ENCODE measurements around the gene NOC4L.

NOC4L gene

DNA sequence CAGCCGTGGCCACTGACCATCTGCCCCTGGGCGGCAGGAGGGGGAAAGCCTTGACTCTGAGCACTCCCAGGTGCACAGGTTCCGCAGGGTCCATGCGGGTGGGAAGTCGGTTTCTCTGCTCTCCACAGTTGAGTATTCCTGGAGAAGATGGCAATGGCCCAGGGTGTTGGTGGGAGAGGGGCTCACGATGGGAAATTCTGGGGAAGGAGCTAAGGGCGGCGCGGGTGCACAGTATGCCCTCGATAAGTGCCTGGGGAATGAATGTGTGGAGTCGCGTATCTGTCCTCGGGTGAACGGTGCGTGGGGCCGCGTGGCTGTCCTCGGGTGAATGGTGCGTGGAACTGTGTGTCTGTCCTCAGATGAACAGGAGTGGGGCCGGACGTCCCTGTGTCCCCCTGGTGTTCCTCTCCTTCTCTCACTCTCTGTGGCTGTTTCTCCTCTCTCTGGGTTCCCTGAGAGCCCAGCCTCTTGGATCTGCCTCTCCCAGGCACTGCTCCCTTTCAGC, 38.0 kb downstream of the NOC4L start:
- H3K9ac ChIP-seq (ENCODE audit: low read length): no peak overlapping the region
- H3K27me3 ChIP-seq (replicated peaks; ENCODE audit: control insufficient read depth, insufficient read depth, low read length): peaks cover 56% of the 10 kb centered on the region
- H3K4me3 ChIP-seq (ENCODE audit: low read length): no peak overlapping the region
- DNase-seq (ENCODE audit: low read depth): no peak
- H3K36me3 ChIP-seq (ENCODE audit: control insufficient read depth, insufficient read depth, low read length, severe bottlenecking): no peaks in the 10 kb centered on the region
- H3K4me1 ChIP-seq (ENCODE audit: control insufficient read depth, insufficient read depth, low read length): no peaks in the 10 kb centered on the region
- no peaks in the 10 kb centered on the region for H3K9me3 ChIP-seq (ENCODE audit: control insufficient read depth, low read length)

DNA sequence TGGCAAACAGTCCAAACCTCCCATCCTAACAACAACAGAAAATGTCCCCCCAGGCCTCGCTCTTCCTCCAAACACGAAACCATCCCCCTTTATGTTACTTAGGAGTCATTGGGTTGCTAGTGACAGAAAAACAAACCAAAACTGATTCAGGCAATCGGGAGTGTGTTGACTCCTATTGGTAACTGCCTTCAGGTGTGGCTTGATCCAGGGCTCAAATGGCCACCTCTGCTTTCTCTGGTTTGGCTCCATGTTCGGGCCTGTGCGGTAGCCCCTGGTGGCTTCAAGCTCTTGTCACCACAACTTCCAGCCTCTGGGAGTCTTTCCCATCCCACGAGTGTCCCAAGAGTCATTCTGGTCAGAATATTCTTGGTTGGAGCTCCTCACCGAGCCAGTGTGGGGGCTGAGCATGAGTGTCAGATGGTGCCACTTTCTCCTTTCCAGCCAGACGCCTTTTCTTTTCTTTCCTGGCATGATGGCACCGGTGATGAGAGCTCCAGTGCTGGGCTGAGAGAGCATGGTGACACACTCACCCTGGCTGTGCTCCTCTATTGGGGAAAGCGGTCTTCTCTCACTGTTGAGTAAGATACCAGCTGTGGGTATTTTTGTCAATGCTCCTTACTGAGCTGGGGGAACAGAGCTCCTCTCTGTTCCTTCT, 38.6 kb downstream of the NOC4L start:
- no peak overlapping the region for H3K4me3 ChIP-seq (ENCODE audit: low read length)

DNA sequence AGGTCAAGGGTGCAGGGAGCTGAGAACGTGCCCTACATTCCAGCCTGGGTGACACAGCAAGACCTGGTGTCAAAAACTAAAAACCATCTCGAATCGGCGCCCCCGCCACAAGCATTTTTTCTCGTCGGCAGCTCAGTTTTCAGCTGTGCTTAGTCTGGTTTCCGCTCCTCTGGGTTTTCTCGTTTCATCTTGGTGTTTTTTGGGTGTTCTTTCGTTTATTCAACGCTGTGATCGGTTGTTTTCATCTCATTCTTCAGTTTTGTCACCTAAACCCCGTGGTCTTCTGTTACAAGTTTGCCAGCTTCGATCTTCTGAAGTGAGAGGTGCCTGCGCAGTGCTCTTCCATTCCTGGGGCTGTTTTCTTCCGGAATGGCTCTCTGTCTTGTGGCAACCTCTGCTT, 41.4 kb downstream of the NOC4L start:
- Histone ChIP-seq H3K36me3 (ENCODE audit: control insufficient read depth, insufficient read depth, low read length, severe bottlenecking) (no peaks in the 10 kb centered on the region), H3K4me3 (ENCODE audit: low read length) (no peak overlapping the region), H3K9ac (ENCODE audit: low read length) (no peak overlapping the region), H3K4me1 (ENCODE audit: control insufficient read depth, insufficient read depth, low read length) (peaks cover 5% of the 10 kb centered on the region), H3K9me3 (ENCODE audit: control insufficient read depth, low read length) (no peaks in the 10 kb centered on the region), H3K27me3 (replicated peaks; ENCODE audit: control insufficient read depth, insufficient read depth, low read length) (peaks cover 37% of the 10 kb centered on the region)
- no peak for DNase-seq (ENCODE audit: low read depth)

More for the DNA sequence above, 38.6 kb downstream of the NOC4L start:
- no peak overlapping the region for H3K9ac ChIP-seq (ENCODE audit: low read length)
- H3K27me3 ChIP-seq (replicated peaks; ENCODE audit: control insufficient read depth, insufficient read depth, low read length): peaks cover 54% of the 10 kb centered on the region
- no peaks in the 10 kb centered on the region for H3K36me3 ChIP-seq (ENCODE audit: control insufficient read depth, insufficient read depth, low read length, severe bottlenecking)
- DNase-seq (ENCODE audit: low read depth): no peak
- no peaks in the 10 kb centered on the region for H3K9me3 ChIP-seq (ENCODE audit: control insufficient read depth, low read length)
- H3K4me1 ChIP-seq (ENCODE audit: control insufficient read depth, insufficient read depth, low read length): no peaks in the 10 kb centered on the region

DNA sequence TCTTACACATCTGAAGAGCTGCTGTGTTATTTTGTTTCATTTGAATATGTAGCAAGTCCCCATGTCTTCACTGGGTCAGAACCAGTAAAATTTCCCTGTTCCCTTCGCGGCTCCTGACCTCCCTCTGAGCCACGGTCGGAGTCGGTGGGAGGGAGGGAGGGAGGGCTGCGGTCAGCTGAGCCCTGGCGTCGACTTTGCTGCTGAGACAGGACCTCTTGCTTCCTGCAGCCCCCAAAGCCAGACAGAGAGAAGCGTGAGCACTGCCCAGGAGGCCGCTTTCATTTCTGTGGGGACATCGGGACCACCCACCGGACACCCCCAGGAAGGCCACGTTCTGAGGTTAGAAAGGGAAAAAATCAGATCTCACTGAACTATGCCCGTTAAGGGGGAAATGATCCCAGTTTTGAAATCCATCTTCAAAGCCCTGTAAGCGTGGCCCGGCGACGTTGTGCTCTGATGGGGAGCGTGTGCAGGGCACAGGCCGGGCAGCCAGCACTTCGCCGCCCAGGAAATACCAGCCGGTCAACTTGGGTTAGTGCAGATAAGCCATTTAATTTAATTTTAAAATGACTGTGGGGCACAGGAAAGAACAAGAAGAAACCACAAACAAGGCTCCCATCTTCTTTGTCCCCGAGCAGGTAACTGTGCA, 42.1 kb downstream of the NOC4L start:
- Histone ChIP-seq H3K4me1 (ENCODE audit: control insufficient read depth, insufficient read depth, low read length) (peaks cover 5% of the 10 kb centered on the region), H3K27me3 (replicated peaks; ENCODE audit: control insufficient read depth, insufficient read depth, low read length) (peaks cover 34% of the 10 kb centered on the region), H3K9me3 (ENCODE audit: control insufficient read depth, low read length) (no peaks in the 10 kb centered on the region), H3K9ac (ENCODE audit: low read length) (no peak overlapping the region), H3K36me3 (ENCODE audit: control insufficient read depth, insufficient read depth, low read length, severe bottlenecking) (no peaks in the 10 kb centered on the region), H3K4me3 (ENCODE audit: low read length) (no peak overlapping the region)
- no peak for DNase-seq (ENCODE audit: low read depth)

DNA sequence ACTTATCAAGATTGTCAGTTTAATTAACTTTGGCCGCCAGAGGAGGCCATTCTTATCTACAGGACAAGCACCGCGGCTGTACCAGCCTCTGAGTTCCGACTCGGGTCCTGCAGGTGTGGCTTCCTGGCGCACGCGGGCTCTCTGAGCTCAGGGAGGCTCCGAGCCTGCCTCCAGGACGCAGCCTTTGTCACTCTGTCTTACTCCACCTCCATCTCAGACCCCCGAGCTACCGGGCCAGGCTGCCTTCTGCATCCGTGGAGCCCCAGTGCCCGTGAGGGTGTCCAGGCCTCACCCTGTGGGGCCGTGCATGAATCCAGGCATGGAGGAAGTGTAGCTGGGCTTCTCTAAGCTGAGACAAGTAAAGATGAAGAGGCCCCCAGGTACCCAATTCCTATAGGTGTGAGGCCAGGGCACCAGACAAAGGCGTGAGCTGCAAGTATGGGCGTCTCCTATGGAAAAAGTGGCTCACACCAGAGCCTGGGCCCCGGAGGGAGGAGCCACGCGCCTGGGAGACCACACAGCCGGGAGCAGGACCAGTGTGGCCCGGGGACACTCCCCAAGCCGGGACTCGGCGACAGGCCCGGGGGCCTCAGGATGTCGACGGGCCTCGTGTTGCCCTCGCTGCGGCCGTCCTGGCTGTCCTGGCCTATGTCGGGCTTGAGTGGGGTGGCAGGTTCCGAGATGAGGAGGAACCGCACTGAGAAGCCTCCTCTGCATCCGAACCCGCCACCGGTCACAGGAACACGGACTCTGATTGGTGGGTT, 42.8 kb downstream of the NOC4L start:
- Histone ChIP-seq H3K27me3 (replicated peaks; ENCODE audit: control insufficient read depth, insufficient read depth, low read length) (peaks cover 34% of the 10 kb centered on the region), H3K36me3 (ENCODE audit: control insufficient read depth, insufficient read depth, low read length, severe bottlenecking) (no peaks in the 10 kb centered on the region), H3K4me1 (ENCODE audit: control insufficient read depth, insufficient read depth, low read length) (peaks cover 5% of the 10 kb centered on the region), H3K9me3 (ENCODE audit: control insufficient read depth, low read length) (no peaks in the 10 kb centered on the region), H3K4me3 (ENCODE audit: low read length) (no peak overlapping the region), H3K9ac (ENCODE audit: low read length) (no peak overlapping the region)
- no peak for DNase-seq (ENCODE audit: low read depth)

DNA sequence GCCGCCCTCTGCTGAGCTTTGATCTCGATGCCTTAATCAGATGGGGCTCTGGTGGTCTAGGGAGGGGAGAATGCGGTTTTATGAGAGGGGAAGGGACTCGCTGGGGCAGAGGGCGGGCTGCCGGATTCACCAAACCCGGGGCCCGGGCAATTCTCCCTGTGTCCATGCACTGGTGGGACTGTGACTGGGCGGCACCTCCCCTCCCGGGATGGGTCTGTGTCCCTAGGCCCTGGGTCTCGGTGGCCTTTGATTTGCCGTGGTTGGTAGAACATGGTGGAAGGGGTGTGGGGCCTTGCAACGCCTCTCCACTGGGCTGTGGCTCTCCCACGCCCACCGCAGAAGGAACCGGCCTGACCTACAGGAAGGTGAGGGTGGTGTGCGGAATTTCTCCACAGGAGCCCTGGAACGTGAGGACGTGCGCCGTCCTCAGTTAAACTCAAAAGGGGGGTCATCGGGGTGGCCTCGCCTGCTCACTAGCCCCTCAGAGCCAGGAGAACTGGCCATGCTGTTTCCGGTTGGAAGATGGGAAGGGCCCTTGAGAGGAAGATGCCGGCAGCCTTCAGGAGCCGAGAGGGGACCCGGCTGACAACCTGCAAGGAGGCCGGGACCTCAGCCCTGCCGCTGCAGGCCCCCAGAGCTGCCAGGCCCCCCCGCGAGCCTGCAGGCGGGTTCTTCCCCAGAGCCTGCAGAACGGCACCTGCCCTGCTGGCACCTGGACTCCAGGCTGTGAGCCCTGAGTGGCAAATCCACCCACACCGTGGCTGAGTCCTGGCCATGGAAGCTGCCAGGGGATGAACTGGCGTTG, 43.6 kb downstream of the NOC4L start:
- H3K4me3 ChIP-seq (ENCODE audit: low read length): no peak overlapping the region

DNA sequence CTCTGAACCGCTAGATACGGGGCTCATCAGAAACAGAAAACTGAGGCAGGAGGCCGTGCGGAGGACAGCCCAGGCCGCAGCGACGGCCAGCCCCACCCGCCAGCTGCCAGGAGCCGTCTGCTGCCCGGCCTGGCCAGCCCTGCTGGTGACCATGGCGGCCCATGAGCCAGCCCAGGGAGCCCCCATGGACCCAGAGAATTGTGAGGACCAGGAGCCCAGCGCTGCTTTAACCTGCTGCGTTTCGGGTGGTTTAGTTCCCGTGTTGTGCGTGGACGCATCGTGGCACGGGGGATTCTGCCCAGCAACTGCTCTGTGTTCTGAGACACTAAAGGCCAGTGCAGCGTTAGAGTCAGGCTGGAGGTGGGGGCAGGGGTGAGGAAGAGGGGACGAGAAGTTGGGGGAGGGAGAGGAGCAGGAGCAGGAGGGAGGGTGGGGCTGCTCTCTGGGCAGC, 44.2 kb downstream of the NOC4L start:
- peaks cover 5% of the 10 kb centered on the region for H3K9me3 ChIP-seq (ENCODE audit: control insufficient read depth, low read length)
- no peak overlapping the region for H3K4me3 ChIP-seq (ENCODE audit: low read length)
- H3K9ac ChIP-seq (ENCODE audit: low read length): no peak overlapping the region
- DNase-seq (ENCODE audit: low read depth): no peak
- H3K36me3 ChIP-seq (ENCODE audit: control insufficient read depth, insufficient read depth, low read length, severe bottlenecking): no peaks in the 10 kb centered on the region
- H3K27me3 ChIP-seq (replicated peaks; ENCODE audit: control insufficient read depth, insufficient read depth, low read length): peaks cover 25% of the 10 kb centered on the region
- peaks cover 5% of the 10 kb centered on the region for H3K4me1 ChIP-seq (ENCODE audit: control insufficient read depth, insufficient read depth, low read length)

More for the DNA sequence above, 43.6 kb downstream of the NOC4L start:
- no peaks in the 10 kb centered on the region for H3K36me3 ChIP-seq (ENCODE audit: control insufficient read depth, insufficient read depth, low read length, severe bottlenecking)
- H3K9ac ChIP-seq (ENCODE audit: low read length): no peak overlapping the region
- H3K4me1 ChIP-seq (ENCODE audit: control insufficient read depth, insufficient read depth, low read length): peaks cover 5% of the 10 kb centered on the region
- H3K9me3 ChIP-seq (ENCODE audit: control insufficient read depth, low read length): no peaks in the 10 kb centered on the region
- peaks cover 26% of the 10 kb centered on the region for H3K27me3 ChIP-seq (replicated peaks; ENCODE audit: control insufficient read depth, insufficient read depth, low read length)
- DNase-seq (ENCODE audit: low read depth): no peak

DNA sequence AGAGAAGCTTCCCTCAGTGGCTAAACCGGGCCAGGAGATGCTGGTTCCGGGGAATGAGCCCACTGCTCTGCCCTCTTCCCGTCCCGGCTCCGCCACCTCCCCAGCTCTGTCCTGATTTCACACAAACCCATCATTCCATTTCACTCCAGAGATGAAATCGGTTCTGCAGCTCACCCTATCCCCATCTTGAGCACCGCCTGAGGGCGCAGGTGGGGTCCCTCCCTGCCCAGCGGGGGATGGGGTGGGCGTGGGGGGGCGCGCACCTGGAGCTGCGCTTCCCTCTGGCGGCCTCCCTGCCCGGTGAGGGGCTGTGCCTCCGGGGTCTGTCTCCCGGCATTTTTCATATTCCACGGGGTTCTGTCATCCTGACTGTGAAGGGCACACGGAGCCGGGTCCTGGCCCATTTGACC, 44.7 kb downstream of the NOC4L start:
- H3K27me3 ChIP-seq (replicated peaks; ENCODE audit: control insufficient read depth, insufficient read depth, low read length): peaks cover 26% of the 10 kb centered on the region
- H3K9ac ChIP-seq (ENCODE audit: low read length): peak overlapping the region; percentile 75
- H3K4me1 ChIP-seq (ENCODE audit: control insufficient read depth, insufficient read depth, low read length): peaks cover 5% of the 10 kb centered on the region
- peak overlapping the region; percentile 79 for H3K4me3 ChIP-seq (ENCODE audit: low read length)
- H3K36me3 ChIP-seq (ENCODE audit: control insufficient read depth, insufficient read depth, low read length, severe bottlenecking): no peaks in the 10 kb centered on the region
- peaks cover 10% of the 10 kb centered on the region for H3K9me3 ChIP-seq (ENCODE audit: control insufficient read depth, low read length)
- DNase-seq (ENCODE audit: low read depth): no peak

DNA sequence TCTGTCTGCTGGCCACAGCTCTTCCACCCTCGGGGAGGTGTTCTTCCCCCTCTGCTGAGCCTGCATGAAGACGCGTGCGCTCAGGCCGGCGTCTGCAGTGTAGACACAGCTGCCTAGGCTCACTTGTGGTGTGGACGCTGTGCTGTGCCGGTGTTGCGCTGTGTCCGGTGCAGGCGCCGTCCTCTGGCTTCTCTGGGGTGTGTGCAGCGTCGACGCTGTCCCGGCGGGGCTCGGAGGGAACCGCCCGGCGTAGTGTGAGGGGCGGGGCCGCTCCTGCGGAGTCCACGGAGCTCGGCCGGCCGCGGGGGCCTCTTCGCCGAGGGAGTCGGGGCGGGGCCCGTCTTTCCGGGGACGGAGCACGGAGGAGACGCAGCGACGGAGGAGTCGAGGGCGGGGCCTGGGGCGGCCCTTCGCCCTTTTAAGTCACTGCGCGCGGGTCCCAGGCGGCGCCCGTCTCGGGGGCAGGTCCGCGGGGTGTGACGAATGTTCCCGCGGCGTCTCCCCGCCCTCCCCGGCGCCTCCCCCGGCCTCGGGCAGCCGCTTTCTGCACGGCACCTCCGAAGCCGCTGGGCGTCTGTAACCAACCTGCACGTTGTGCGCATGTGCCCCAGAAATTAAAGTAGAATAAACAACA, 45.2 kb downstream of the NOC4L start:
- H3K27me3 ChIP-seq (replicated peaks; ENCODE audit: control insufficient read depth, insufficient read depth, low read length): peaks cover 26% of the 10 kb centered on the region

DNA sequence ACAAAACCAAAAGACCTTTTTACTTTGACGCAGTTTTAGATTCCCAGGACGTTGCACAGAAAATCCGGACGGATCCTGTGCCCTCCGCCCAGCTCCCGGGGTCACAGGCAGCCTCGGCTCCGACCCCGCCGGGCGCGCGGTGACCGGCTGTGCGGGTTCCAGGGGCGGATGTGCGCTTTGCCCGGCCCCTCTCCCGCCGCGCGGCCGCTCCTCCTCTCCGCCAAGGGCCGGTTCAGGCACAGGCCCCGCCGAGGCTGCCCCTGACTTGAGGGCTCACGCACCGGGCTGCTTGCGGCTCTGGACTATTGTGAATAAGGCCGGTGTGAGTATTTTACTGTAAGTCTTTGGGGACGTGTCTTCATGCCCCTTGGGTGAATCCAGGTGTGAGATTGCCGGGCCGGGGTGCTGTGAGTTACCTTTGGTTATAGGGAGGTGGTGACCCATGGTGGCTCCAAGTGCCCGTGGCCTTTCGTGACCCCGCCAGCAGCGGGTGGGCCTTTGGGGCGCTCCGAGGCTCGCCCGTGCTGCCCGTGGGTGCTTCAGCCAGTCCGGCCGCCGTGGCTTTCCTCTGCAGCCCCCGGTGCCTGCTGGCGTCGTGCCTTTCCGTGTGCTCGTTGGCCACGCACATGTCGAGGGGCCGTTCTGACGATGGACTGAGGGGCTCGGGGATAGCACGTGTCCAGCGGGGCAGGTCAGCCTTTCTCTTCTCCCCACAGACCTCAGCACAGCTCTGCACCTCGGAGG, 45.9 kb downstream of the NOC4L start:
- H3K9me3 ChIP-seq (ENCODE audit: control insufficient read depth, low read length): peaks cover 17% of the 10 kb centered on the region
- H3K36me3 ChIP-seq (ENCODE audit: control insufficient read depth, insufficient read depth, low read length, severe bottlenecking): no peaks in the 10 kb centered on the region
- H3K27me3 ChIP-seq (replicated peaks; ENCODE audit: control insufficient read depth, insufficient read depth, low read length): peaks cover 20% of the 10 kb centered on the region
- peak overlapping the region; percentile 79 for H3K4me3 ChIP-seq (ENCODE audit: low read length)
- no peak for DNase-seq (ENCODE audit: low read depth)
- H3K4me1 ChIP-seq (ENCODE audit: control insufficient read depth, insufficient read depth, low read length): peaks cover 5% of the 10 kb centered on the region
- H3K9ac ChIP-seq (ENCODE audit: low read length): peak overlapping the region; percentile 75

More for the DNA sequence above, 45.2 kb downstream of the NOC4L start:
- H3K9me3 ChIP-seq (ENCODE audit: control insufficient read depth, low read length): peaks cover 16% of the 10 kb centered on the region
- H3K4me3 ChIP-seq (ENCODE audit: low read length): peak overlapping the region; percentile 79
- peak; percentile 94 for DNase-seq (ENCODE audit: low read depth)
- H3K4me1 ChIP-seq (ENCODE audit: control insufficient read depth, insufficient read depth, low read length): peaks cover 5% of the 10 kb centered on the region
- H3K36me3 ChIP-seq (ENCODE audit: control insufficient read depth, insufficient read depth, low read length, severe bottlenecking): no peaks in the 10 kb centered on the region
- peak overlapping the region; percentile 75 for H3K9ac ChIP-seq (ENCODE audit: low read length)
